OCI-LY3 (cell line): ENCODE results near the gene SH3GL2.

Source experiments
- EZH2phosphoT487 ChIP-seq: fragments of 200-600 bp; shearing (Covaris generic); IDR thresholded peaks from 2 replicates; pipeline ENCODE4 v1.6.1; 2018; ENCODE audit warnings: antibody characterized with exemption, mixed run types, low read depth
- TF ChIP-seq, protein P1 (sequence below): fragments of 200-600, 300-600 bp; sonication (generic); IDR thresholded peaks from 2 replicates; pipeline ENCODE4 v1.5.1; 2014; ENCODE audit warnings: antibody characterized with exemption, low read length, low read depth

DNA sequence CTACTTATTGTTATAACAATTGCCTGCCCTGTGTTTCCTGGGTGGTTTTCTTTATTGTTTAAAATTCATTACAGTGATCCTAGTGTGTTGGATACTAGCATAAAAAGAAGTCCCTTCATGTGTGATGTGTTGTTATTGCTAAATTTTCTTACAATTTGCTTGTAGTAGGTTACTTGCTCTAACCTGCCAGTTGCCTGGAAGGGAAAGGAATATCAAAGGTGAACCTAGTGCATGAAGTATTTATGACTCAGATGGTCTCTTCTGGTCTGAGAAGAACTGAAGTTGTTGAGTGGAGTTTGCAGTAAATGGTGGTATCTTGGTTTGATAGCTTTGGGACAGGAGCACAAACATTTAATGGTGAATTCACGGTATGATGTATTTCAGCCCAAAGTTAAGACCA, 58.0 kb downstream of the SH3GL2 start:
- TF ChIP-seq, protein P1, sequence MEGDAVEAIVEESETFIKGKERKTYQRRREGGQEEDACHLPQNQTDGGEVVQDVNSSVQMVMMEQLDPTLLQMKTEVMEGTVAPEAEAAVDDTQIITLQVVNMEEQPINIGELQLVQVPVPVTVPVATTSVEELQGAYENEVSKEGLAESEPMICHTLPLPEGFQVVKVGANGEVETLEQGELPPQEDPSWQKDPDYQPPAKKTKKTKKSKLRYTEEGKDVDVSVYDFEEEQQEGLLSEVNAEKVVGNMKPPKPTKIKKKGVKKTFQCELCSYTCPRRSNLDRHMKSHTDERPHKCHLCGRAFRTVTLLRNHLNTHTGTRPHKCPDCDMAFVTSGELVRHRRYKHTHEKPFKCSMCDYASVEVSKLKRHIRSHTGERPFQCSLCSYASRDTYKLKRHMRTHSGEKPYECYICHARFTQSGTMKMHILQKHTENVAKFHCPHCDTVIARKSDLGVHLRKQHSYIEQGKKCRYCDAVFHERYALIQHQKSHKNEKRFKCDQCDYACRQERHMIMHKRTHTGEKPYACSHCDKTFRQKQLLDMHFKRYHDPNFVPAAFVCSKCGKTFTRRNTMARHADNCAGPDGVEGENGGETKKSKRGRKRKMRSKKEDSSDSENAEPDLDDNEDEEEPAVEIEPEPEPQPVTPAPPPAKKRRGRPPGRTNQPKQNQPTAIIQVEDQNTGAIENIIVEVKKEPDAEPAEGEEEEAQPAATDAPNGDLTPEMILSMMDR, result no peak
- TF ChIP-seq EZH2phosphoT487, result no peak
